PC-9 (cell line): ENCODE results near the gene PLEKHG1. TPM values are rescaled to one million over a fixed set of nuclear protein-coding genes. Genes with fewer than 3 reads are reported as not detected.

Experiments used
- BruUV-seq: library from RNA; stranded (reverse); fragments of 400-500 nt; replicated peaks from 2 replicates; lab custom pipeline; 2021; lab: Mats Ljungman, UMichigan
- CTCF ChIA-PET: fragments of 300-600 bp; sonication (Branson Sonifier 250); formaldehyde crosslinking; loops from one replicate; lab custom pipeline; 2022; ENCODE audit warnings: antibody characterized with exemption; lab: Charles Lee
- POLR2A ChIA-PET: fragments of 300-600 bp; sonication (Branson Sonifier 250); formaldehyde crosslinking; loops from one replicate; lab custom pipeline; 2022; ENCODE audit warnings: antibody characterized with exemption; ENCODE audit not compliant: unreplicated experiment; lab: Charles Lee
- DNase-seq, 2 experiments: peaks; one replicate each; pipeline versions ENCODE4 v3.0.0 to v3.0.0-alpha.2; 2015 to 2022; ENCODE audit warnings: mixed read lengths in 1 of 2
- H2AFZ ChIP-seq: fragments of 200-600 bp; sonication (generic); 2 replicates; pipeline ENCODE4 v1.8.1; 2017; ENCODE audit warnings: antibody characterized with exemption
- H3F3A ChIP-seq: fragments of 200-600 bp; sonication (generic); 2 replicates; pipeline ENCODE4 v1.8.1; 2017; ENCODE audit warnings: antibody characterized with exemption, mild to moderate bottlenecking, low read depth; ENCODE audit not compliant: insufficient read depth
- H3K27ac ChIP-seq: fragments of 200-600 bp; sonication (generic); 2 replicates; pipeline ENCODE4 v1.6.1; 2016; ENCODE audit warnings: mixed run types
- H3K27me3 ChIP-seq: fragments of 200-600 bp; sonication (generic); 2 replicates; pipeline ENCODE4 v1.6.1; 2016; ENCODE audit warnings: low read depth, mixed run types; ENCODE audit not compliant: insufficient read depth
- H3K36me3 ChIP-seq: fragments of 200-600 bp; sonication (generic); 2 replicates; pipeline ENCODE4 v1.6.1; 2016; ENCODE audit warnings: low read depth, mixed run types
- H3K4me1 ChIP-seq: fragments of 200-600 bp; sonication (generic); replicated peaks from 2 replicates; pipeline ENCODE4 v1.6.1; 2016; ENCODE audit warnings: mixed run types; ENCODE audit not compliant: insufficient read depth
- H3K4me2 ChIP-seq: fragments of 200-600 bp; sonication (generic); 2 replicates; pipeline ENCODE4 v1.6.1; 2017; ENCODE audit warnings: mixed run types
- H3K4me3 ChIP-seq: fragments of 200-600 bp; sonication (generic); 2 replicates; pipeline ENCODE4 v1.6.1; 2016; ENCODE audit warnings: mixed run types
- H3K79me2 ChIP-seq: fragments of 200-600 bp; sonication (generic); 2 replicates; pipeline ENCODE4 v1.6.1; 2017; ENCODE audit warnings: low read depth, mixed run types
- H3K9me2 ChIP-seq: fragments of 200-600 bp; sonication (generic); 2 replicates; pipeline ENCODE4 v1.8.1; 2017; ENCODE audit warnings: mild to moderate bottlenecking; ENCODE audit not compliant: insufficient read depth
- H3K9me3 ChIP-seq: fragments of 200-600 bp; sonication (generic); 2 replicates; pipeline ENCODE4 v1.8.1; 2016; ENCODE audit warnings: low read depth; ENCODE audit not compliant: insufficient read depth
- H4K20me1 ChIP-seq: fragments of 200-600 bp; sonication (generic); 2 replicates; pipeline ENCODE4 v1.8.1; 2017; ENCODE audit not compliant: insufficient read depth
- EZH2 ChIP-seq: fragments of 200-600 bp; sonication (generic); IDR thresholded peaks from 2 replicates; pipeline ENCODE4 v1.8.0; 2017; ENCODE audit warnings: antibody characterized with exemption, low read depth
- intact Hi-C: fragments of 100-400 bp; cut with micrococcal nuclease; formaldehyde crosslinking; loops from one replicate; pipeline ENCODE4 v1.10.0; 2022; ENCODE audit not compliant: unreplicated experiment
- total RNA-seq: library from RNA; stranded (reverse); gene quantifications from 2 replicates; pipeline ENCODE4 v1.2.3, GENCODE V29; 2021
- TF ChIP-seq, protein P1 (sequence below): fragments of 200-600 bp; sonication (generic); conservative IDR thresholded peaks from 2 replicates; pipeline ENCODE4 v1.6.1; 2017; ENCODE audit warnings: mixed run types, antibody characterized with exemption, mild to moderate bottlenecking, moderate library complexity

The PLEKHG1 gene
- total RNA-seq, 1 experiment from 2014 or later = 8.9 TPM

DNA sequence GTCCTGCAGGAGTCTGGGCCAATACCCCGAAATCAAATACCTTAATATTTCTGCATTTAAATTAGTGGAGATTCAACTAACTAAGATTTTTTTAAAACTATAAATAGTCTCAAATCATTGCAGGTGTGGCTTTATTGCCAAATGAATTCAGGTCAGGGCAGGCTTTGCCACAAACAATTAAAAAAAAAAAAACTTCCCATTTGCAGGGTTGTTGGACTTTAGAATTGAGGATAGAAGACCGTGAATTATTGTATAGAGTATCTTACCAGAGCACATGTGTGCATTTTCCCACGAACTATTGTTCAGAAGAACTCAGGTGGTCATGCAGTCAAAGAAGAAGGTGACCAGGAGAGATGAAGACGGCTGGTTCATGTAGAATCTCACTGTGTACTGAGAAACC lies 6.6 kb upstream of the PLEKHG1 start:
- H4K20me1 ChIP-seq = no peaks in the 10 kb centered on the region
- no peak overlapping the region for H3K27ac ChIP-seq
- intact Hi-C loops = loop anchor here (10.0 kb wide), 1 partner anchor 98 kb away; no protein-coding TSS in a partner anchor
- H3K36me3 ChIP-seq = no peaks in the 10 kb centered on the region
- H2AFZ ChIP-seq = no peak overlapping the region
- H3K9me2 ChIP-seq = no peaks in the 10 kb centered on the region
- H3K79me2 ChIP-seq = no peaks in the 10 kb centered on the region
- no peaks in the 10 kb centered on the region for H3K4me1 ChIP-seq
- H3K4me2 ChIP-seq = no peak overlapping the region
- POLR2A ChIA-PET = no interaction called here
- TF ChIP-seq, protein P1, sequence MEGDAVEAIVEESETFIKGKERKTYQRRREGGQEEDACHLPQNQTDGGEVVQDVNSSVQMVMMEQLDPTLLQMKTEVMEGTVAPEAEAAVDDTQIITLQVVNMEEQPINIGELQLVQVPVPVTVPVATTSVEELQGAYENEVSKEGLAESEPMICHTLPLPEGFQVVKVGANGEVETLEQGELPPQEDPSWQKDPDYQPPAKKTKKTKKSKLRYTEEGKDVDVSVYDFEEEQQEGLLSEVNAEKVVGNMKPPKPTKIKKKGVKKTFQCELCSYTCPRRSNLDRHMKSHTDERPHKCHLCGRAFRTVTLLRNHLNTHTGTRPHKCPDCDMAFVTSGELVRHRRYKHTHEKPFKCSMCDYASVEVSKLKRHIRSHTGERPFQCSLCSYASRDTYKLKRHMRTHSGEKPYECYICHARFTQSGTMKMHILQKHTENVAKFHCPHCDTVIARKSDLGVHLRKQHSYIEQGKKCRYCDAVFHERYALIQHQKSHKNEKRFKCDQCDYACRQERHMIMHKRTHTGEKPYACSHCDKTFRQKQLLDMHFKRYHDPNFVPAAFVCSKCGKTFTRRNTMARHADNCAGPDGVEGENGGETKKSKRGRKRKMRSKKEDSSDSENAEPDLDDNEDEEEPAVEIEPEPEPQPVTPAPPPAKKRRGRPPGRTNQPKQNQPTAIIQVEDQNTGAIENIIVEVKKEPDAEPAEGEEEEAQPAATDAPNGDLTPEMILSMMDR = no peak
- no peak for TF ChIP-seq EZH2
- H3K9me3 ChIP-seq = no peaks in the 10 kb centered on the region
- DNase-seq = no peak
- BruUV-seq = no TSS peak
- H3K4me3 ChIP-seq = no peak overlapping the region
- H3K27me3 ChIP-seq = no peaks in the 10 kb centered on the region
- CTCF ChIA-PET = no interaction called here
- H3F3A ChIP-seq = no peaks in the 10 kb centered on the region

DNA sequence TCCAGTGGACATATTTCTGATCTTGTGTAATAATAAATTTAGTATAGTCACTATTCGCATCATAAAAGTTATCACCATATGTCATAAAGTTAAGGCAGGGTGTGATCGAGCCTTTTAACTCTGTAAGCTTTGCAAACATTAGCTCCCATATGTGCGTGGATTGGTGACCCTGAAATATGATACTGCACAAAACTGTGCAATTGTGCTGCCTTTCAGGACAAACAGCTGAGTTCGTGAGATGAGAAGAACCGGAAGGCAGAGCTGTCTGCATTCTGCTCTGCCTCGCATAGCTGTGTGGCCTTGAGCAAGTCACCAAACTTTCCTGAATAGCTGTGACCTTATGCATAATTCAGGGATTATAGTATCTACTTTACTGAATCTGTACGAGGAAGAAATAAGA lies 3.2 kb upstream of the PLEKHG1 start:
- Histone ChIP-seq H3K27ac (no peak overlapping the region), H3K79me2 (peaks cover 5% of the 10 kb centered on the region), H3K36me3 (no peaks in the 10 kb centered on the region), H2AFZ (no peak overlapping the region), H3K9me2 (no peaks in the 10 kb centered on the region), H3K4me1 (peaks cover 5% of the 10 kb centered on the region), H3F3A (peaks cover 13% of the 10 kb centered on the region; the same call in 1 of the 2 replicates), H3K9me3 (no peaks in the 10 kb centered on the region), H3K4me3 (no peak overlapping the region), H3K27me3 (no peaks in the 10 kb centered on the region), H3K4me2 (no peak overlapping the region), H4K20me1 (no peaks in the 10 kb centered on the region)
- ChIA-PET POLR2A (no interaction called here), CTCF (interaction anchor here (0.6 kb wide), 1 partner anchor 267 kb away, joined by 11 read pairs; no protein-coding TSS in a partner anchor)
- DNase-seq = no peak
- intact Hi-C loops = loop anchor here (10.0 kb wide), 1 partner anchor 102 kb away; no protein-coding TSS in a partner anchor
- TF ChIP-seq, protein P1 = no peak
- TF ChIP-seq EZH2 = no peak
- no TSS peak for BruUV-seq

DNA sequence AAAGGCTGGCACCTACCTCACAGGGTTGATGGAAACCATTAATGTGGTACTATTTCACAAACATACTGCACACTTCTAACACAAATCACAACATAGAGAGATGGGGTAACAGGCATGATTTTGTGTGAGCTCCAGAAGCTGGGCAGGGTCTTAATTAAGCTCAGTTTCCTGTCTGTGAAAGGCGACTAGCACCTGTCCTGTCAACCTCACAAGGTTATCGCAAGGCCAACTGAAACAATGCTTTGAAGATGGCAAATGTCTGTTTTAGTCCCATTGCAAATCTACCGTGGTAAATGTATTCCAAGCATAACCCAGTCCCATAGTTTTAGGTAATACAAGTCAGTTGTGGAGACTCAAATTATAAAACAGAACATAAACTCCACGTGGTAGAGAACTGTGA lies 1.3 kb upstream of the PLEKHG1 start:
- Histone ChIP-seq H3K36me3 (no peaks in the 10 kb centered on the region), H4K20me1 (no peaks in the 10 kb centered on the region), H3K4me2 (no peak overlapping the region), H3K9me3 (no peaks in the 10 kb centered on the region), H3K27ac (no peak overlapping the region), H3K4me3 (no peak overlapping the region), H2AFZ (no peak overlapping the region), H3K4me1 (peaks cover 8% of the 10 kb centered on the region), H3K9me2 (no peaks in the 10 kb centered on the region), H3K79me2 (peaks cover 21% of the 10 kb centered on the region), H3F3A (peaks cover 13% of the 10 kb centered on the region; the same call in 1 of the 2 replicates), H3K27me3 (no peaks in the 10 kb centered on the region)
- ChIA-PET POLR2A (no interaction called here), CTCF (interaction anchor here (0.6 kb wide), 1 partner anchor 56 kb away, joined by 3 read pairs; no protein-coding TSS in a partner anchor)
- intact Hi-C loops = loop anchor here (10.0 kb wide), 1 partner anchor 104 kb away; no protein-coding TSS in a partner anchor
- no peak for TF ChIP-seq EZH2
- TF ChIP-seq, protein P1 = no peak
- no TSS peak for BruUV-seq
- DNase-seq = no peak
